HepG2 (cell line): ENCODE data around the gene HOXC5. TPM values are rescaled to one million over a fixed set of nuclear protein-coding genes. Genes with fewer than 3 reads are reported as not detected.

Source experiments
- FOXA3 ChIP-seq: IDR thresholded peaks from 2 replicates; pipeline ENCODE4 v1.6.1; 2016; ENCODE audit warnings: missing genetic modification reagents, missing compliant biosample characterization
- GABPB1 ChIP-seq: IDR thresholded peaks from 2 replicates; pipeline ENCODE4 v1.6.1; 2016; ENCODE audit warnings: mild to moderate bottlenecking, missing genetic modification reagents, moderate library complexity, missing compliant biosample characterization
- KDM2A ChIP-seq: sonication (generic); formaldehyde crosslinking; IDR thresholded peaks from 2 replicates; pipeline ENCODE4 v1.4.0; 2020; ENCODE audit warnings: low read depth, missing genetic modification reagents, borderline replicate concordance
- LRRFIP1 ChIP-seq: sonication (generic); formaldehyde crosslinking; conservative IDR thresholded peaks from 2 replicates; pipeline ENCODE4 v1.4.0; 2020; ENCODE audit warnings: missing genetic modification reagents
- NR0B2 ChIP-seq: sonication (generic); formaldehyde crosslinking; IDR thresholded peaks from 2 replicates; pipeline ENCODE4 v1.4.0; 2020; ENCODE audit warnings: mild to moderate bottlenecking, missing genetic modification reagents
- PRMT3 ChIP-seq: sonication (generic); formaldehyde crosslinking; IDR thresholded peaks from 2 replicates; pipeline ENCODE4 v1.8.1; 2022; ENCODE audit warnings: low read depth, mild to moderate bottlenecking, moderate library complexity, missing genetic modification reagents, borderline replicate concordance
- RORA ChIP-seq: sonication (generic); formaldehyde crosslinking; IDR thresholded peaks from 2 replicates; pipeline ENCODE4 v1.5.0; 2020; ENCODE audit warnings: mild to moderate bottlenecking, missing genetic modification reagents, moderate library complexity
- TFDP1 ChIP-seq: IDR thresholded peaks from 2 replicates; pipeline ENCODE4 v1.6.1; 2016; ENCODE audit warnings: missing compliant biosample characterization, missing genetic modification reagents, borderline replicate concordance
- ZHX1 ChIP-seq: sonication (generic); formaldehyde crosslinking; IDR thresholded peaks from 2 replicates; pipeline ENCODE4 v1.8.1; 2022; ENCODE audit warnings: low read depth, mild to moderate bottlenecking, missing genetic modification reagents
- ZNF235 ChIP-seq: sonication (generic); formaldehyde crosslinking; IDR thresholded peaks from 2 replicates; pipeline ENCODE4 v1.8.1; 2023; ENCODE audit warnings: mild to moderate bottlenecking, missing genetic modification reagents, borderline replicate concordance
- ZNF558 ChIP-seq: sonication (generic); formaldehyde crosslinking; IDR thresholded peaks from 2 replicates; pipeline ENCODE4 v1.9.0; 2022; ENCODE audit warnings: mild to moderate bottlenecking, missing genetic modification reagents, borderline replicate concordance
- ZNF687 ChIP-seq: sonication (generic); formaldehyde crosslinking; IDR thresholded peaks from 2 replicates; pipeline ENCODE4 v1.5.1; 2020; ENCODE audit warnings: mild to moderate bottlenecking, missing genetic modification reagents, moderate library complexity
- ZNF768 ChIP-seq: sonication (generic); formaldehyde crosslinking; IDR thresholded peaks from 2 replicates; pipeline ENCODE4 v1.4.0; 2020; ENCODE audit warnings: missing genetic modification reagents
- polyA plus RNA-seq, 8 experiments: library from polyadenylated mRNA; depleted of rRNA in 3 of 8; stranded (reverse) in 7 of 8; unstranded in 1 of 8; fragments of >200 nt; fragmentation: Illumina TruSeq in 4 of 8; extraction: Trizol in 4 of 8; gene quantifications; 2 replicates each; pipeline versions ENCODE4 v1.2.1 to v1.2.3, GENCODE V29; 2011 to 2016; ENCODE audit warnings: low read depth in 4 of 8, missing spikeins in 1 of 8, mixed read lengths in 1 of 8; ENCODE audit not compliant: insufficient read depth in 1 of 8
- total RNA-seq, 5 experiments: library from RNA; depleted of rRNA; stranded (reverse); fragments of >200 nt; fragmentation: Illumina TruSeq; extraction: Trizol; gene quantifications; 2 replicates each; pipeline ENCODE4 v1.2.3, GENCODE V29; 2016; ENCODE audit warnings: low read depth in 1 of 5
- TF ChIP-seq, protein P1 (sequence below): sonication (generic); formaldehyde crosslinking; IDR thresholded peaks from 2 replicates; pipeline ENCODE4 v1.5.0; 2020; ENCODE audit warnings: mild to moderate bottlenecking, missing genetic modification reagents

The HOXC5 gene
- total and polyA plus RNA-seq, 2 of the 13 experiments (the other 11 are each of a cell fraction or from before 2014, with no cell fraction given), result not detected

DNA sequence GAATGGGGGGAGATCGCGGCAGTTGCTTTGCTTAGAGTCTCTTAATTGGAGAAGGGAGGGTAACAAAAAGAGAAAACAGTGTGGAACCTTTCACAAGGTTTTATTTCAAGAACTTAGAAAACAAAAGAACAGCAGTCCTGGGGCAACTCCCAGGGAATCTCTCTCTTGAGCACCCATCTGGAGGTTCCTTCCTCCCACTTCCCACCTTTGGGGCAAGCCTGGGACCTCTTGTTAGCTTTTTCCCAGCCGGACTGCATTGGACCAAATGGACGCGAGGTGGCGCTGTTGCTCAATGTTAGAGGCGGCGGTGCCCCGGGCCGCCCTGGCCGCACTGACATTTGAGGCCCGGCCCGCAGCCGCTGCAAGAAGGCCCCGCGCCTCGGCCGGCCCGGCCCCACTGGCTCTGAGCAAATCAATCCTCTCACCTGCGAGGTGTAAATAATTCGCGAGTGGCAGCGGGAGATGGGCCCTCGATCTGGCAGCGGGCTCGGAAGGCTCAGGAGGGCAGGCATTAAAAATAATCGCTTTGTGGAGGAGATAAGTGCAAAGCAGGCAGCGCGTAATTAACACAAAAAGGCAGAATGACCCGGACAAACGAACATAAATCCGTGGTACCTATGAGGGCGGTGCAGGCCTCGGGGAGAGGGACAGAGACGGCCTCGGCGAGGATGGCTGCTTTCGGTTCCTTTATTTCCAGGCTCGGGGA, 26.8 kb upstream of the HOXC5 start (continued):
- TF ChIP-seq LRRFIP1 (CRISPR knock-in tag) (no peak), ZNF558 (no peak), ZHX1 (CRISPR knock-in tag) (no peak), ZNF687 (CRISPR knock-in tag) (peak; percentile 44), PRMT3 (CRISPR knock-in tag) (no peak), RORA (CRISPR knock-in tag) (no peak), KDM2A (peak; percentile 70; the same call in 1 of the 2 replicates), TFDP1 (0 out of 2 replicates have a peak, but pooled peaks have one; percentile 30), ZNF235 (CRISPR knock-in tag) (no peak), FOXA3 (CRISPR knock-in tag) (no peak), GABPB1 (CRISPR knock-in tag) (peak; percentile 50; the same call in 1 of the 2 replicates), NR0B2 (CRISPR knock-in tag) (no peak; the same call in 1 of the 2 replicates), ZNF768 (CRISPR knock-in tag) (no peak)
- TF ChIP-seq, protein P1, sequence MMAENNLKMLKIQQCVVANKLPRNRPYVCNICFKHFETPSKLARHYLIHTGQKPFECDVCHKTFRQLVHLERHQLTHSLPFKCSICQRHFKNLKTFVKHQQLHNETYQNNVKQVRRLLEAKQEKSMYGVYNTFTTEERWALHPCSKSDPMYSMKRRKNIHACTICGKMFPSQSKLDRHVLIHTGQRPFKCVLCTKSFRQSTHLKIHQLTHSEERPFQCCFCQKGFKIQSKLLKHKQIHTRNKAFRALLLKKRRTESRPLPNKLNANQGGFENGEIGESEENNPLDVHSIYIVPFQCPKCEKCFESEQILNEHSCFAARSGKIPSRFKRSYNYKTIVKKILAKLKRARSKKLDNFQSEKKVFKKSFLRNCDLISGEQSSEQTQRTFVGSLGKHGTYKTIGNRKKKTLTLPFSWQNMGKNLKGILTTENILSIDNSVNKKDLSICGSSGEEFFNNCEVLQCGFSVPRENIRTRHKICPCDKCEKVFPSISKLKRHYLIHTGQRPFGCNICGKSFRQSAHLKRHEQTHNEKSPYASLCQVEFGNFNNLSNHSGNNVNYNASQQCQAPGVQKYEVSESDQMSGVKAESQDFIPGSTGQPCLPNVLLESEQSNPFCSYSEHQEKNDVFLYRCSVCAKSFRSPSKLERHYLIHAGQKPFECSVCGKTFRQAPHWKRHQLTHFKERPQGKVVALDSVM (CRISPR knock-in tag), result 0 out of 2 replicates have a peak, but pooled peaks have one; percentile 22
